GM23338 (cell line): Measurements from ENCODE around the gene LHX1.

Experiments used
- CREB1 ChIP-seq: fragments of 250-450 bp; sonication (Bioruptor Pico); IDR thresholded peaks from 2 replicates; pipeline ENCODE4 v1.5.0; 2020; ENCODE audit warnings: low read depth, mild to moderate bottlenecking, moderate library complexity
- CTCF ChIP-seq, 2 experiments: fragments of 200-600 bp in 1 of 2; sonication (generic) in 1 of 2; conservative IDR thresholded peaks; 2 replicates each; pipeline versions ENCODE4 v1.5.1 to v1.6.1; 2016 to 2017; ENCODE audit warnings: antibody characterized with exemption in 2 of 2, low read depth in 2 of 2, mild to moderate bottlenecking in 2 of 2, moderate library complexity in 1 of 2
- ETS1 ChIP-seq: IDR thresholded peaks from 2 replicates; pipeline ENCODE4 v1.6.1; 2016; ENCODE audit warnings: antibody characterized with exemption
- EZH2 ChIP-seq: fragments of 200-600 bp; sonication (generic); IDR thresholded peaks from one replicate; pipeline ENCODE4 v1.8.0; 2017; ENCODE audit warnings: antibody characterized with exemption, mild to moderate bottlenecking, low read depth; ENCODE audit not compliant: unreplicated experiment
- EZH2phosphoT487 ChIP-seq: fragments of 200-600 bp; sonication (generic); IDR thresholded peaks from one replicate; pipeline ENCODE4 v1.8.1; 2018; ENCODE audit warnings: antibody characterized with exemption; ENCODE audit not compliant: unreplicated experiment
- POLR2AphosphoS5 ChIP-seq: IDR thresholded peaks from 2 replicates; pipeline ENCODE4 v1.6.1; 2016; ENCODE audit warnings: antibody characterized with exemption, low read depth
- REST ChIP-seq: IDR thresholded peaks from one replicate; pipeline ENCODE4 v1.6.1; 2018; ENCODE audit warnings: antibody characterized with exemption; ENCODE audit not compliant: unreplicated experiment

GRCh38 chr17:36888236-36888951 is 48.9 kb upstream of the LHX1 start:
- TF ChIP-seq CTCF (conservative IDR thresholded peaks at IDR 0.05; ENCODE audit: low read depth in 2 of 2): no peak
- no peak for TF ChIP-seq EZH2
- TF ChIP-seq POLR2AphosphoS5: no peak
- TF ChIP-seq REST: no peak
- TF ChIP-seq EZH2phosphoT487: no peak
- TF ChIP-seq CREB1 (CRISPR knock-in tag): no peak
- no peak for TF ChIP-seq ETS1
